Panc1 (cell line): ENCODE results near the gene RHOXF2. TPM values are rescaled to one million over a fixed set of nuclear protein-coding genes. Genes with fewer than 3 reads are reported as not detected.
"Not testable (repeated sequence)": the region's sequence is repeated elsewhere in the genome, so short reads cannot be mapped to it uniquely, and the experiment has no call there.

ENCODE experiments used
- ATAC-seq: fragments of 200-7000 bp; cut with Tn5 transposase; 2 replicates; pipeline ENCODE4 v1.9.1; 2020; ENCODE audit warnings: mild to moderate bottlenecking, moderate library complexity
- BruUV-seq: library from RNA; stranded (reverse); fragments of 400-500 nt; replicated peaks from 2 replicates; lab custom pipeline; 2021; lab: Mats Ljungman, UMichigan
- CTCF ChIA-PET: fragments of 300-600 bp; sonication (Branson Sonifier 250); formaldehyde crosslinking; loops from one replicate; lab custom pipeline; 2022; ENCODE audit warnings: antibody characterized with exemption; lab: Charles Lee
- POLR2A ChIA-PET: fragments of 300-600 bp; sonication (Branson Sonifier 250); formaldehyde crosslinking; loops from one replicate; lab custom pipeline; 2022; ENCODE audit warnings: antibody characterized with exemption; lab: Charles Lee
- DNase-seq: peaks from one replicate; pipeline ENCODE4 v3.0.0-alpha.2; 2010; ENCODE audit warnings: low read depth, low spot score
- H3K27ac ChIP-seq: 2 replicates; pipeline ENCODE4 v1.5.1; 2011; ENCODE audit warnings: mild to moderate bottlenecking, low read length, inconsistent platforms
- H3K27me3 ChIP-seq: fragments of 200-500 bp; sonication (Bioruptor generic); 2 replicates; pipeline ENCODE4 v1.6.0; 2014; ENCODE audit warnings: low read length, inconsistent platforms; ENCODE audit not compliant: control insufficient read depth, insufficient read depth
- H3K36me3 ChIP-seq: fragments of 200-500 bp; sonication (Bioruptor generic); 2 replicates; pipeline ENCODE4 v1.5.1; 2014; ENCODE audit warnings: inconsistent platforms, mild to moderate bottlenecking, low read length, moderate library complexity; ENCODE audit not compliant: control insufficient read depth, insufficient read depth
- H3K4me1 ChIP-seq: 2 replicates; pipeline ENCODE4 v1.5.1; 2011; ENCODE audit warnings: inconsistent platforms, mild to moderate bottlenecking, low read length, moderate library complexity; ENCODE audit not compliant: control insufficient read depth, insufficient read depth
- H3K4me3 ChIP-seq, 2 experiments: 2 replicates each; pipeline ENCODE4 v1.5.1; 2011 to 2012; ENCODE audit warnings: low read depth in 2 of 2, low read length in 2 of 2, mild to moderate bottlenecking in 2 of 2, inconsistent platforms in 1 of 2, moderate library complexity in 1 of 2
- H3K9me3 ChIP-seq: fragments of 200-500 bp; sonication (Bioruptor generic); 2 replicates; pipeline ENCODE4 v1.5.1; 2014; ENCODE audit warnings: low read depth, mild to moderate bottlenecking, inconsistent platforms, low read length, moderate library complexity; ENCODE audit not compliant: control insufficient read depth, insufficient read depth
- CTCF ChIP-seq: fragments of 450-650 bp; IDR thresholded peaks from 2 replicates; pipeline ENCODE4 v1.5.1; 2017; ENCODE audit warnings: mild to moderate bottlenecking
- POLR2AphosphoS5 ChIP-seq: IDR thresholded peaks from 2 replicates; pipeline ENCODE4 v1.6.1; 2012; ENCODE audit warnings: mild to moderate bottlenecking, low read depth, low read length, moderate library complexity
- REST ChIP-seq, 2 experiments: IDR thresholded peaks; 2 replicates each; pipeline ENCODE4 v1.6.1; 2011 to 2012; ENCODE audit warnings: low read depth in 2 of 2, control low read depth in 1 of 2, low read length in 1 of 2, mild to moderate bottlenecking in 1 of 2, moderate library complexity in 1 of 2; ENCODE audit not compliant: insufficient read depth in 1 of 2
- SIN3A ChIP-seq: IDR thresholded peaks from 2 replicates; pipeline ENCODE4 v1.6.1; 2012; ENCODE audit warnings: low read depth, mild to moderate bottlenecking, low read length, moderate library complexity, borderline replicate concordance; ENCODE audit not compliant: insufficient read depth
- TCF7L2 ChIP-seq: IDR thresholded peaks from 2 replicates; pipeline ENCODE4 v1.6.1; 2011; ENCODE audit warnings: mild to moderate bottlenecking, low read depth, low read length, inconsistent platforms
- in situ Hi-C: cut with HindIII; loops from 2 replicates; pipeline ENCODE4 v1.10.0; 2016; ENCODE audit warnings: low sequenced_read_pairs, low pct_unique_long_range_greater_than_20kb
- intact Hi-C: fragments of 100-400 bp; cut with micrococcal nuclease; formaldehyde crosslinking; loops from one replicate; pipeline ENCODE4 v1.10.0; 2022; ENCODE audit not compliant: unreplicated experiment
- total RNA-seq: library from RNA; stranded (reverse); gene quantifications from one replicate; pipeline ENCODE4 v1.2.1, GENCODE V29; 2021; ENCODE audit not compliant: unreplicated experiment

Gene RHOXF2
- total RNA-seq, 1 experiment from 2014 or later: not detected

GRCh38 chrX:120125444-120125843, 33.0 kb upstream of the RHOXF2 start:
- Histone ChIP-seq H3K27me3 (no peaks in the 10 kb centered on the region), H3K4me1 (no peaks in the 10 kb centered on the region), H3K27ac (no peak overlapping the region), H3K36me3 (no peaks in the 10 kb centered on the region), H3K4me3 (no peak overlapping the region; a peak in 1 of 4 replicates), H3K9me3 (no peaks in the 10 kb centered on the region)
- ChIA-PET POLR2A (no interaction called here), CTCF (no interaction called here)
- in situ Hi-C loops (no loop called here), intact Hi-C loops (no loop called here)
- no TSS peak for BruUV-seq
- ATAC-seq (peak; percentile 58; the same call in 1 of the 2 replicates), DNase-seq (no peak)
- TF ChIP-seq SIN3A: no peak
- no peak for TF ChIP-seq POLR2AphosphoS5
- TF ChIP-seq REST (IDR thresholded peaks at IDR 0.05; ENCODE audit: insufficient read depth in 1 of 2, low read depth in 2 of 2, low read length in 1 of 2): no peak
- TF ChIP-seq CTCF: no peak
- TF ChIP-seq TCF7L2: no peak

GRCh38 chrX:120128306-120128846, 30.0 kb upstream of the RHOXF2 start:
- H3K27me3 ChIP-seq, BruUV-seq, H3K36me3 ChIP-seq, H3K4me1 ChIP-seq, H3K9me3 ChIP-seq, H3K4me3 ChIP-seq, in situ Hi-C loops, CTCF ChIA-PET, POLR2A ChIA-PET, H3K27ac ChIP-seq, intact Hi-C loops, ATAC-seq, DNase-seq: not testable (repeated sequence)

- CTCF ChIA-PET: no interaction called here
Observed at GRCh38 chrX:120136128-120136527, 22.3 kb upstream of the RHOXF2 start.

More at GRCh38 chrX:120136128-120136527, 22.3 kb upstream of the RHOXF2 start:
- H3K9me3 ChIP-seq: no peaks in the 10 kb centered on the region
- no peaks in the 10 kb centered on the region; the same call in 1 of the 2 replicates for H3K27me3 ChIP-seq
- in situ Hi-C loops (no loop called here), intact Hi-C loops (no loop called here)
- POLR2A ChIA-PET: no interaction called here
- ATAC-seq (no peak), DNase-seq (no peak)
- H3K27ac ChIP-seq: no peak overlapping the region
- H3K4me1 ChIP-seq: no peaks in the 10 kb centered on the region
- no peak overlapping the region for H3K4me3 ChIP-seq
- no peaks in the 10 kb centered on the region for H3K36me3 ChIP-seq
- TF ChIP-seq SIN3A (no peak), CTCF (no peak), POLR2AphosphoS5 (no peak), REST (IDR thresholded peaks at IDR 0.05; ENCODE audit: insufficient read depth in 1 of 2, low read depth in 2 of 2, low read length in 1 of 2) (no peak), TCF7L2 (no peak)
- BruUV-seq: no TSS peak
